GM21825 (cell line): ENCODE results near the gene ACTMAP.
A peak's percentile ranks its signal among the peaks of the same experiment; 100 is the strongest.
"Not testable (repeated sequence)": the region's sequence is repeated elsewhere in the genome, so short reads cannot be mapped to it uniquely, and the experiment has no call there.

Experiments
- ATAC-seq: cut with Tn5 transposase; IDR thresholded peaks from one replicate; pipeline ENCODE4 v1.9.1; 2021; ENCODE audit warnings: mild to moderate bottlenecking, moderate library complexity; ENCODE audit not compliant: unreplicated experiment

Gene ACTMAP

DNA sequence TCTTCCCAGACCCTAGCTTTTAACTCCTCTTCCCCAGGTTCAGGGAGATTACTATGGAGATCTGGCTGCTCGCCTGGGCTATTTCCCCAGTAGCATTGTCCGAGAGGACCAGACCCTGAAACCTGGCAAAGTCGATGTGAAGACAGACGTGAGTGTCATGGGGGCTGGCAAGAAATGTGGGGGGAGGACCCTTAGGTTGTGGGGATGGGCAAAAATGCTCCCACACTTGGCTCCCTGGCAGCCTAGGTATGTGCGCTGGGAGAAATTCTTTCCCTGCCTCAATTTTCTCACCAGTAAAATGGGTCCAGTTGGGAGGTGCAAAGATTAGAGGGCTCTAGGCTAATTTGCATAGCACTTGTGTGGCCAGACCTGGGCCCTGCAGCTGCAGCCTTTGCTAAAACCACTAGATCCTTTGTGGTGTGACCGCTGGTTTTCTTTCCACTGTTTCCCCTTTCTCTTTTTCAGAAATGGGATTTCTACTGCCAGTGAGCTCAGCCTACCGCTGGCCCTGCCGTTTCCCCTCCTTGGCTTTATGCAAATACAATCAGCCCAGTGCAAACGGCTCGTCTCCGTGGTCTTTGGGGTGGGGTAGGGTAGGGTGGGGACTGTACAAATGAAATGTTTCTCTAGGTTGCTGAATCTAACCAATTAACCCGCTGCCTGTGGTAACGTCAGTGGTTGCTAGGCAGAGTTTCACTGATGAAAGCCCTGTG, 26.8 kb upstream of the ACTMAP start:
- peak; percentile 56 for ATAC-seq

DNA sequence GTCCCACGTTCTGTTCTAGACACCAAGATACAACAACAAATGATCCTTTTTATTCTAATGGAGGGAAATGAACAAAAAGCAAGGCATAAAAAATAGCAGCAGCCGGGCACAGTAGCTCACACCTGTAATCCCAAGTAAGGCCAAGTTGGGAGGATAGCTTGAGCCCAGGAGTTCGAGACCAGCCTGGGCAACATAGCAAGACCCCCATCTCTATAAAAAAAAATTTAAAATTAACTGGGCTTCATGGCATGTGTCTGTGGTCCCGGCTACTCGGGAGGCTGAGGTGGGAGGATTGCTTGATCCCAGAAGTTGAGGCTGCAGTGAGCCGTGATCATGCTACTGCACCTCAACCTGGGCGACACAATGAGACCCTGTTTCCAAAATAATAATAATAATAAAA, 26.1 kb upstream of the ACTMAP start:
- no peak for ATAC-seq

DNA sequence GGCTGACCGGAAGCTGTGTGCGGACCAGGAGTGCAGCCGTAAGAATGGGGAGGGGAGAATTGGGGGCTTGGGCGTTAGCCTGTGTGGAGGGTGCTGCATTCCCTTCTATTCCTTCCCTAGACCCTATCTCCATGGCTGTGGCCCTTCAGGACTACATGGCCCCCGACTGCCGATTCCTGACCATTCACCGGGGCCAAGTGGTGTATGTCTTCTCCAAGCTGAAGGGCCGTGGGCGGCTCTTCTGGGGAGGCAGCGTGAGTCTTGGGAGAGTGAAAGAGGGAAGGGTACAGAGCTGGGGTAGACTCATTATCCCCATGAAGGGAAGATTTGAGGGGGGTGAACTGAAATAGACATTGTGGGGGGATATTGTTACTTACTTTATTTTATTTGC, 25.4 kb upstream of the ACTMAP start:
- no peak for ATAC-seq

DNA sequence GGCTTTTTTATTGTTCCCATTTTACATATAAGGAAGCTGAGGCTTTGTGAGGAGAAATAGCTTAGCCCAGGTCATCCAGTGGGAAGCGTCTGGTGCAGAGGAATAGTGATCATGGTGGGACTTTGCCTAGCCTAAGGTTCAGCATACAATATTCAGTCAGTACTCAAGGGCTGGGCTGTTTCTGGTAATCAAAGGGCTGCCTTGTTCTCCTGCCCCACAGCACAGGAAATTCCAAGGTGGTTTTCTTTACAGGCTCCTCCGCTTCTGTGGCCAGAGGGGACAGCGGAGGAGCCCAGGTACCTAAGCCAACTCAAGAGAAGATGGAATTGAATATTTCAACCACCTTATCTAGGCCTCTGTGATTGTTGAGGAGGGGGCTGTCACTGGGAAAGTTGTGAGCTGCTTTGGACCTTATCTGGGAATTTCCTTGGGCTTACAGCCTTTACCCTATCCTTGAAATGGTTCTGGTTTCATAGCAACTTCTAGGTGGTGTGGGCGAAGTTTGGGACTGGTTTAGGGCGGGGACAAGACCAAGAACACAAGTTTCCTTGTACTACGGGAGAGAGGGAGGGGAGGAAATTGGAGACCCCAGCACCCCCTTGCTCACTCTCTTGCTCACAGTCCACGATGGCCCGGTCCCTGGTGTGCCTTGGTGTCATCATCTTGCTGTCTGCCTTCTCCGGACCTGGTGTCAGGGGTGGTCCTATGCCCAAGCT, 24.8 kb upstream of the ACTMAP start, which contains the start of gene MIA:
MIA (plus strand) TSS at position 606 of the 716 bp plus-strand sequence; CDS start at position 628, 22 bp downstream.
- ATAC-seq = no peak

DNA sequence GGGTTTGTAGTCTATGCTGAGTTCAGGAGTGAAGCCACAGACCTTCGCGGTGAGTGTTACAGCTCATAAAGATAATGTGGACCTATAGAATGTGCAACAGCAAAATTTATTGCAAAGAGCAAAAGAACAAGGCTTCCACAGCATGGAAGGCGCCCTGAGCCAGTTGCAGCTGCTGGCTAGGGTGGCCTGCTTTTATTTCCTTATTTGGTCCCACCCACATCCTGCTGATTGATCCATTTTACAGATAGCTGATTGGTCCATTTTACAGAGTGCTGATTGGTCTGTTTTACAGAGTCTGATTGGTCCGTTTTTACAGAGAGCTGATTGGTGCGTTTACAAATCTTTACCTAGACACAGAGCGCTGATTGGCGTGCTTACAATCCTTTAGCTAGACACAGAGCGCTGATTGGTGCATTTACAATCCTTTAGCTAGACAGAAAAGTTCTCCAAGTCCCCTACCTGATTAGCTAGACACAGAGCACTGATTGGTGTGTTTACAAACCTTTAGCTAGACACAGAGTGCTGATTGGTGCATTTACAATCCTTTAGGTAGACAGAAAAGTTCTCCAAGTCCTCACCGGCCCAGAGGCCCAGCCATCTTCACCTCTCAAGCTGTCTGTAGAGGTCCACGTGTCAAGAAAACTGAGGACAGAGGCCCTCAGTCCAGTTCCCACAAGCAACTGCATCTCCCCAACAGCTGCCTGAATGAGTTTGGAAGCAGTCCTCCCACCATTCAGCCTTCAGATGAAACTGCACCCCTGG, 21.0 kb upstream of the ACTMAP start:
- not testable (repeated sequence) for ATAC-seq

DNA sequence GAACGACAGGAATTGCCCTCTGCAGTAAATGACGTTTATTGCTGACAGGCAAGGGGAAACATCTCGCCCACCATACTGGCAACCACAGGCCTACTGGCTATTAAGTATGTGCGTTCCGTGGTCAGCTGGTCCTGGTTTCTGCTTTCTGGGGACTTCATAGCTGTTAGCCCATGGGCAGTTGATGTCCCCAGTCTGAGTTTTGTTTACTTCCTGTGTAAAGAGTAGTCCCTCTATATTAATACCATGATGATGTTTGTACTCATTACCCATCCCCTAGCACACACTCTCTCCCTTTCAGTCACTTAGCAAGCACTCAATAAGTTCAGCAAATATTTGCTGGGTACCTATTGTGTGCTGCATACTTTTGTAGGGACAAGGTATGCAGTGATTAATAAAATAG, 18.6 kb upstream of the ACTMAP start:
- ATAC-seq = no peak

DNA sequence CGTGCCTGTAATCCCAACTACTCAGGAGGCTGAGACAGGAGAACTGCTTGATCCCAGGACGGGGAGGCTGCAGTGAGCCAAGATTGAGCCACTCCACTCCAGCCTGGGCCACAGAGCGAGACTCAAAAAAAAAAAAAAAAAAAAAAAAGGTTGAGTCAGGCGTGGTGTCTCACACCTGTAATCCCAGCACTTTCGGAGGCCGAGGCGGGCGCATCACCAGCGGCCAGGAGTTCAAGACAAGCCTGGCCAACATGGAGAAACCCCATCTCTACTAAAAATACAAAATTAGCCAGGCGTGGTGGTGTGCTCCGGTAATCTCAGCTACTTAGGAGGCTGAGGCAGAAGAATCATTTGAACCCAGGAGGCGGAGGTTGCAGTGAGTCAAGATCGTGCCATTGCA, 16.1 kb upstream of the ACTMAP start:
- not testable (repeated sequence) for ATAC-seq

DNA sequence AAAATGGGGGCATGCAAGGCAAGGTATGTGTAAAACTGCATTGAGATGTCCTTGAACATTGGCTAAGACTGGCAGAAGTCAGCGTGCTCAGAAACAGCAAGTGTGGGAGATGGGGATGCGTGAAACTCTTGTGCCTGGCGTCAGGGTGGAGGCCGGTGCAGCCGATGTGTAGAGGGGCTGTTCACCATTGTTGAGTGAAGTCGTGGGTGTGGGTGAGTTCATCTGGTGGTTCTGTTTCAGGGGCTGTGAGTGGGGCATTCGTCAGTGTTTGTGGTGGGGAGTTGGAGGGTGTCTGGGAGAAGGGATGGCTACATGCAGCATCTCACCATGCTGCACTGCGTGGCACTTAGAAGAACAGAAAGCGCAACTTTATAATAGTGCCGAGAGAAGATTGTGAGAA, 13.7 kb upstream of the ACTMAP start:
- ATAC-seq = no peak

DNA sequence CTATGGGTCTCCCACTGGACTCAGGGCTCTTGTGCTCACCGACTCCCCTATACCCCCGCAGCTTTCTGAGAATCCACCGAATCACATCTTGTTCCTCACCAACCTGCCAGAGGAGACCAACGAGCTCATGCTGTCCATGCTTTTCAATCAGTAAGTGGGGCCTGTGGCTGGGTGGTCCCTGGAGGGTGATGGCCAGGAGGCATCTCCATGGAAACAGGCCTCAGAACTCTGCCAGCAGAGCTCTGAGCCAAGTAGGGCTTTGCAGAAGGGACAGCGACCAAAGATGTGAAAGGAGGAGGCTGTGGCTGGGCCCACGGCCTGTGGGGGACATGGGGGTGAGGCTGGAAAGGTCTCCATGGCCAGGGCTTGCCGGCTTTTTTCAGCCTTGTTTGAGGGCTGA, 13.2 kb upstream of the ACTMAP start:
- ATAC-seq = no peak

DNA sequence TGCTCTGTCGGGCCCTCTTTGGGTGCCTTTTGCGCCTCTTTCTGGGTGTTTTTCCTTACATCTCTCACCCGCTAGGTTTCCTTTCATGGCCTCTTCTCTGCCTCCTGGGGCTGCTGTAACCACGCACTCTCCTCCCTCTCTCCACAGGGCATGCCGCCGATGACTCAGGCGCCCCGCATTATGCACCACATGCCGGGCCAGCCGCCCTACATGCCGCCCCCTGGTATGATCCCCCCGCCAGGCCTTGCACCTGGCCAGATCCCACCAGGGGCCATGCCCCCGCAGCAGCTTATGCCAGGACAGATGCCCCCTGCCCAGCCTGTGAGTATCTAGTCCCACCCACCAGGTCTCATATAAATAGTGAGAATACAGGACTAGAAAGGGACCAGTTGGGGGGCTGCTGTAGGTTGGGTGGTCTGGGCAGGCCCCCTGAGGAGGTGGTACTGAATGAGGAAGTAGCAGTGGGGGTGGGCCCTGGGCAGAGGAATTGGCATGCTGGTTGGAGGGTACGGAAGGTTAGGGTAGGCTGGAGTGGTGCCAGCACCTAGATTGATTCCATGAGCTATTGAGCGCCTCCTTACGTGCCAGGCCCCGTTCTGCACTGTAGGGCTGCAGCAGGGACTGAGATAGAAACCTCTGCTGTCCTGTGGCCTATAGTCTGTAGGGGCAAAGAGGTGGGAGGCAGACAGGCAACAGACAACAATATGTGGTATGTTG, 12.6 kb upstream of the ACTMAP start:
- no peak for ATAC-seq

DNA sequence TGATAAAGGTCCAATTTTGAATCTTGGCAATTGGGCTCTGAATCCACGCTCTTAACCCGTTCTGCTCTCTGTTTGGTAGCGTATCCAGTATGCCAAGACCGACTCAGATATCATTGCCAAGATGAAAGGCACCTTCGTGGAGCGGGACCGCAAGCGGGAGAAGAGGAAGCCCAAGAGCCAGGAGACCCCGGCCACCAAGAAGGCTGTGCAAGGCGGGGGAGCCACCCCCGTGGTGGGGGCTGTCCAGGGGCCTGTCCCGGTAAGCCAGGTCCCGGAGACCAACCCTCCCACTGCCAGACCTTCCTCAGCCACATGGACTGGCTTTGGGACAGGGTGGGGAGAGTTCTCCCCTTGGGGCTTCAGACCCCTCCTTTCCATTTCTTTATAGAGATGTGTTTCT, 9.1 kb upstream of the ACTMAP start:
- ATAC-seq = no peak

DNA sequence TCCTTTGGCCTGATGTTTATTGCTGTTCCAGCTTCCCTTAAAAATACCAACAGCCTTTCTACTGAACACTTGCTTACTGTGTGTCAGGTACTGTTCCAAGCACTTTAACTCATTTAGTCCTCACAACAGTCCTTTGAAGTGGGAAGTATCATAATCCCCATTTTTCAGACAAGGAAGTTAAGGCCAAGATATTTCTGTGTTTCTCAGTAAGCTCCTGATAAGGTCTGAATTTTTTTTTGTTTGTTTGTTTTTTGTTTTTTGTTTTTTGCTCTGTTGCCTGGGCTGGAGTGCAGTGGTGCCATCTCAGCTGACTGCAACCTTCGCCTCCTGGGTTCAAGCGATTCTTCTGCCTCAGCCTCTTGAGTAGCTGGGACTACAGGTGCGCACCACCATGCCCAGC, 8.2 kb upstream of the ACTMAP start:
- no peak for ATAC-seq

DNA sequence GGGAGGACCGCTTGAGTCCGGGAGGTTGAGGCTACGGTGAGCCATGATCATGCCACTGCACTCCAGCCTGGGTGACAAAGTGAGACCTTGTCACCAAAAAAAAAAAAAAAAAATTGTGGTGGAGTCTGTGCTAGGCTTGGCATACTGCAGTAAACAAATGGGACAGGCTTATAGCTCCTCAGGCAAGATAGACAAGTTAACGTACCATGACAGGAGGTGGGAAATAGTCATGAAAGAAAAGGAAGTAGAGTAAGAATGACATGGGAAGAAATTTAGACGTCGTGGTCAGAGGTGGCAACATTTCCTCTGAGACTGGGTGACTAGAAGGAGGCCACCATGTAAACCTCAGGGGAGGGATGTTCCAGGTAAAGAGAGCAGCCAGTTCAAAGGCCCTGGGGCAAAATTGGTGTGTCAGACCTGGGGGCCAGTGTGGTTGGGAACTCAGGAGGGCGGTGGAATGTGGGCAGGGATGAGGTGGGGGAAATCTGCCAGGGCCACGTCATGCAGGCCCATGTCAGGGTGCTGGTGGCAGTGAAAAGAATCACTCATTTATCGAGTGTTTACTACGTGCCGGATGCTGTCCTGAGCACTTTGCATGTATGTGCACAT, 6.3 kb upstream of the ACTMAP start:
- ATAC-seq = no peak

DNA sequence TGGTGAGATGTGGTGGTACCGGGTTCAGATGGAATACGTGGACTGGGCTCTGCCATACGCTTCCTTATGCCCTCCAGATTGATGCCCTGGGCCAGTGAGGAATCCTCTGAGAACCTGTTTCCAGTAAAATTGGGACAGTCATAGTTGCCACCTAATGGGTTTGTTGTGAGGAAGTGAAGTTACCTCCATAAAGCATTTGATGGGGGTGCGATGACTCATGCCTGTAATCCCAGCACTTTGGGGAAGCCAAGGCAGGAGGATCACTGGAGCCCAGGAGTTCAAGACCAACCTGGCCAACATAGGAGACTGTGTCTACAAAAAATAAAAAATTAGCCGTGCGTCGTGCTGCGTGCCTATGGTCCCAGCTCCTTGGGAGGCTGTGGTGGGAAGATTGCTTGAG, 5.5 kb upstream of the ACTMAP start:
- ATAC-seq = no peak

DNA sequence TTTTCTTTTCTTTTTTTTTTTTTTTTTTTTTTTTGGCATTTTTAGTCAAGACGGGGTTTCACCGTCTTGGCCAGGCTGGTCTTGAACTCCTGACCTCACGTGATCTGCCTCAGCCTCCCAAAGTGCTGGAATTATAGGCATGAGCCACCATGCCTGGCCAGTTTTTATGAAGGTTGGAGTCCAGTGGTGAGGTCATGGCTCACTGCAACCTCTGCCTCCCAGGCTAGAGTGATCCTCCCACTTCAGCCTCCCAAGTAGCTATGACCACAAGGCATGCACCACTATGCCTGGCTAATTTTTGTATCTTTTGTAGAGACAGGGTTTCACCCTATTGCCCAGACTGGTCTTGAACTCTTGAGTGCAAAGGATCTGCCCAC, 5.0 kb upstream of the ACTMAP start:
- ATAC-seq = no peak

DNA sequence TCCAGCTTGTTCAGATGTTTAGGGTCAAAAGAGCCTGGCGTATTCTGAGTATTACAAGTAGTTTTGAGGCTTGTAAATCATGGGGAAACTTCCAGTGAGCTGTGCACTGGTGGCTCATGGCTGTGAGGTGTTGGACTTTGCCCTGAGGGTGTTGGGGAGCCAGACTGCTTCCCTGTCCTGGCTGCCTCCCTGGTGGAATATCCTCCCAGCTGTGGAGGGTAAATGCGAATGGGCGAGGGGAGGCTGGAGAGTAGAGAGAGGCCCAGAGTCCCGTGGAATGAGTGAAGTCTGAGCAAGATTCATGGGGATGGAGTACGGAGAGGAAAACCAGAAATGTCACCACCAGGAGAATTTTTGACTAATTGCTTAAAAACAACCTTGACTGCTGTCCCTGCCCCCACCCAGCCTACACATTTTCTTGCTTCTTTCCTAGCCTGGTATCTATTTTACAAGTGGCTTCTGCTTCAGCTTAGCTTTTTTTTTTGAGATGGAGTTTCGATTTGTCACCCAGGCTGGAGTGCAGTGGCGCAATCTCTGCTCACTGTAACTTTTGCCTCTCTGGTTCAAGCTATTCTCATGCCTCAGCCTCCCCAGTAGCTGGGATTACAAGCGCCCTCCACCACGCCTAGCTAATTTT, 4.5 kb upstream of the ACTMAP start:
- no peak for ATAC-seq

DNA sequence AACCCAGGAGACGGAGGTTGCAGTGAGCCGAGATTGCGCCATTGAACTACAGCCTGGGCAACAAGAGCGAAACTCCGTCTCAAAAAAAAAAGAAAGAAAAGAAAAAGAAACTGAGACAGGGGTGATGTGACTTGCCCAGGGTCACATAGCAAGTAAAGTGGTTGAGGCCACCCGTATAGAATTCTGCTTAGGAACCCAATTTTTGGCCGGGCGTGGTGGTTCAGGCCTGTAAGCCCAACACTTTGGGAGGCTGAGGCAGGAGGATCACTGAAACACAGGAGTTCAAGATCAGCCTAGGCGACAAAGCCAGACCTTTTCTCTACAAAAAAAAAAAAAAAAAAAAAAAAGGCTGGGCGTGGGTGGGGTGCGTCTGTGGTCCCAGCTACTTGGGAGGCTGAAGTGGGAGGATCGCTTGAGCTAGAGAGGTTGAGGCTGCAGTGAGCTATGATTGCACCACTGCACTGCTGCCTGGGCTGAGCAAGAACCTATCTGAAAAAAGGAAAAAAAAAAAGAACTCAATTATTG, 2.0 kb upstream of the ACTMAP start:
- no peak for ATAC-seq

DNA sequence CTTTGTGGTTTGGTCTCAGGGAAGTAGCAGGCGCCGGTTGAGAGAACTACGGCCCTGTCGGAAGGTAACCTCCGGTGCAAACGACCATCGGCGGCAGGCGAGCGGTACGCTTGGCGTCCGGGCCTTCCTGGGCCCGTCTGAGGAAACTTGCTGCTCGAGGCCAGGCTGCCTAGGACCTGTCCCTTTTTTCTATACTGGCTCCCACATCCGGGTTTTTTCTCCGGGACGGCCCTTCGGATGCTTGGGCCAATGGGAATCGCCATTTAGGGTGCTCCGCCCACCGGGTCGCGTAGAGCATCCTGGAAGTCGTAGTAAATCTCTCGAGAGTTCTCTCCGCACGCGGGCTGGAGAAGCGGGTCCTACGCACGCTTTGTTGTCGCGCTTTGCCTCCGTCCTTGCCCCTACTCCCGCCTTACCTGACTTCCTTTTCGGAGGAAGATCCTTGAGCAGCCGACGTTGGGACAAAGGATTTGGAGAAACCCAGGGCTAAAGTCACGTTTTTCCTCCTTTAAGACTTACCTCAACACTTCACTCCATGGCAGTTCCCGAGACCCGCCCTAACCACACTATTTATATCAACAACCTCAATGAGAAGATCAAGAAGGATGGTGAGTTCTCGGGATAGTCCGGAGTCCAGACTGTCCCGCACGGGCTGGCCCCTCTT, 729 bp upstream of the ACTMAP start, which contains the start of gene SNRPA:
SNRPA (plus strand) TSS at position 330 of the 664 bp plus-strand sequence; CDS start at position 536, 206 bp downstream.
- ATAC-seq = peak; percentile 65

DNA sequence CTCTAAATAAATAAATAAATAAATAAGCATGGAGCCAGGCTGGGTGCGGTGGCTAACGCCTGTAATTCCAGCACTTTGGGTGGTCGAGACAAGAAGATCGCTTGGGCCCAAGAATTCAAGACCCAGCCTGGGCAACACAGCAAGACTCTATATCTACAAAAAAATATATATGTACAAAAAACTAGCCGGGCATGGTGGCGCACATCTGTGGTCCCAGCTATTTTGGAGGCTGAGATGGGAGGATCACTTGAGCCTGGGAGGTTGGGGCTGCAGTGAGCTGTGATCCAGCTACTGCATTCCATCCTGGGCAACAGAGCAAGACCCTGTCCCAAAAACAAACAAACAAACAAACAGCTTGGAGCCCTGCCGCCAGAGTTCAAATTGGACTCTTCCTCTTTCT, 2.7 kb downstream of the ACTMAP start:
- no peak for ATAC-seq
